IPS DF 4.7 (cell line): Measurements from ENCODE around the gene STK31.
"Not testable (repeated sequence)": the region's sequence is repeated elsewhere in the genome, so short reads cannot be mapped to it uniquely, and the experiment has no call there.

Source experiments
- DNase-seq: peaks from one replicate; pipeline ENCODE4 v3.0.0-alpha.2; 2013; ENCODE audit warnings: low spot score; ENCODE audit errors: extremely low read depth

STK31 gene

GRCh38 chr7:23802720-23803397, 92.8 kb downstream of the STK31 start:
- no peak for DNase-seq

- no peak for DNase-seq
These were observed 94.7 kb downstream of the STK31 start for GRCh38 chr7:23804707-23805106.

DNA sequence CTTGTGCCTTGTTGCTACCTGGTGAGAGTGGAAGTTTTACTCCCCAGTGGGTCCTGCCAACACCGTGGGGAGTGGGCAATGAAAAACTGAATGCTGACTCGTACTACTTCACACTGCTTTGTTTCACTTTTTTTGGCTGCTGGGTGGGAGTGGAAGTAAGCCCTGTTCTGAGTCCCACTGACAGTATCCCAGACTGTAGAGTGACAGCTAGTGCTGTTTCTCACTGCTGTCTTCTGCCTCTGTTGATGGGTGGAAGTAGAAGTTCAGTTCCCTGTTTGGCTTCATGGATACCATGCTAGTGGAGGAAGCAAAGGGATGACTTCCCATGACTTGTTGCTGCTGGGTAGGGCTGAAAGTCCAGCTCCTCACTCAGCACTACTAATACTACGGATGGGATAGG, 98.4 kb downstream of the STK31 start:
- DNase-seq, result no peak

GRCh38 chr7:23810099-23810498, 100.1 kb downstream of the STK31 start:
- no peak for DNase-seq

DNA sequence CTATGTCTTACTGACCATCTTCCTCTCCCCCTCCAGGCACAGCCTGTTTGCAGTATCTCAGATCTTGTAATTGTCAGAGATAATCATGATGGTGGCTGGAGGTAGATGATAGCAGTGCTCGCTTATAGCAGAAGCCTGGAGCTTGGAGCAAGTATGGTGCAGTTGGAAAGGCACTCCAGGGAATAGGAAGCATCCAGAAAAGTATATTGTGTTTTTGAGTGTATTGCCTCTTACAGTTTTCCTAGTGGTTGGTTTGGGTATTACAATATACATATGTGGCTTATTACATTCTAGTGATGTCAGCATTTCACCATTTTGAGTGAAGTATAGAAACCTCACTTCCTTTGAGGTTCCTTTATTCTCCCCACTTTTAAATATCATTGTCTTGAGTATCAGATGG, 101.5 kb downstream of the STK31 start:
- no peak for DNase-seq

GRCh38 chr7:23828125-23828524, 118.1 kb downstream of the STK31 start:
- DNase-seq, result not testable (repeated sequence)

DNA sequence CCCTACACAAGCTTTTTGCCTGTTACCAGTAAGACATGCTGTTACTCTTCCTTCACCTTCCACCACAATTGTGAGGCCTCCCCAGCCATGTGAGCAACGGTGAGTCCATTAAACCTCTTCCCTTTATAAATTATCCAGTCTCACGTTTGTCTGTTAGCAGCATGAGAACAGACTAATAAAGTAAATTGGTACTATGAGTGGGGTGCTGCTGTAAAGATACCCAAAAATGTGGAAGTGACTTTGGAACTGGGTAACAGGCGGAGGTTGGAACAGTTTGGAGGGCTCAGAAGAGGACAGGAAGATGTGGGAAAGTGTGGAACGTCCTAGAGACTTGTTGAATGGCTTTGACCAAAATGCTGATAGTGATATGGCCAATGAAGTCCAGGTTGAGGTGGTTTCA, 122.7 kb downstream of the STK31 start:
- DNase-seq, result not testable (repeated sequence)

GRCh38 chr7:23833405-23833804, 123.4 kb downstream of the STK31 start:
- DNase-seq, result no peak

- not testable (repeated sequence) for DNase-seq
These were observed 134.8 kb downstream of the STK31 start for GRCh38 chr7:23844837-23845236.

- no peak for DNase-seq
These were observed 142.1 kb downstream of the STK31 start for GRCh38 chr7:23852135-23852534.

DNA sequence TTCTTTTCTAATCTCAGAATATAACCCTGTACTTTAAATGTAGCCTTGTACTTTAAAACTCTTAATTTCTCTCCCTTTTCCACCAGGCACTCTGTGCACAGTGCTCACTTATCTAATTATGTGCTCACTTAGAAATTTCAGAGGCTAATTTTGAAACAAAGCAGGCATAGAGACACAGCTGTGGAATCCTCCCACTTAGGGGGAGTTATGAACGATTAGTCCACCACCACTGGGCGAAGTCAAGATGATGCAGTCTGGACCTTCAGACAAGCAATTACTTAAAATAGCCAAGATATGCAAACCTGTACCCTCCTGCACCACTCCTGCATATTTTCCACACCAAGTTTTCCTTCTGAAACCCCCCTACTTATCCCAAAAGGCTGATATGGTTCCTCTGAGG, 143.0 kb downstream of the STK31 start:
- no peak for DNase-seq

DNA sequence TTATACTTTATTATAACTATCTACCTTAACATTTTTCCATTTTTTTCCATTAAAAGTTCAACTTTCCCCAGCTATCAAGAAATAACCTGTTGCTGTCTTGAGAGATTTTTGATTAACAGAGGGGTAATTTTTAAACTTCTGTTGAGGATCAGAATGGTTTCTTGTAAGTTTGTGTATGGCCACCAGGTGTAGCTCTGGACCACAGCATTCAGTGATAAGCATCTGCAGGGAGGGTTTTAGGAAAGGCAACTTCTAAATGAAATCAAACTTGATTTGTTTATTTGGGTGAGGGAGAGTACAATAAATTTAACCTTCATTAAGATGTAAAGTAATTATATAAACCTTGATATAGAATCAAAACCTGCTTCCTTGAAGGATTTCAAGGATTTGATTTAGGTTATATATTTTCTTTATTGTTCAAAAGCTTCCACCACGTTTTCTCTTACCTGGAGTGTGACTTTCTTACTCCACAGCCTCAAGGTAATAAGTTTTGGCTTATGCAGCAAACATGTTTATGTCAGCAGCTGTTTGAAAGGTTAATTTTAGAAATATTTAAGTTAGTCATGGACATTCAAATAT, 153.3 kb downstream of the STK31 start:
- DNase-seq, result peak; percentile 19

DNA sequence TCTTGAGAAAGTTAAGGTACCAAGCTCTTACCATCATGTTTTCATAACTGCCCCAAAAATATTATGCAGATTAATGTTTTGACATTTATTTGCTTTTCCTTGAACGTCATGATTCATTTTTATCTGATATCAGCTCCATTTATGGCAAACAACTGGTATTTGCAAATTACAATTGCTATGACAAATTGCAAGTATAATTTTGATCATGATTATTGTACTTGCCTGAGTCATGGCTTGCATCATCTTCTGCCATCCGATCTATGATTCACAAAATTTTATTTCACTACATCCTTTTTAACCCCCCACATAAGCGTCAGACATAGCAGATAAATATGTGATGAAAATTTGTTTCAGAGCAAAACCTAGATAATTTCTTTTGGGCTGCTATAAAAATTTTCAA, 155.0 kb downstream of the STK31 start:
- DNase-seq, result no peak

- DNase-seq, result no peak
These were observed 163.3 kb downstream of the STK31 start for GRCh38 chr7:23873306-23873705.

GRCh38 chr7:23876526-23876925, 166.5 kb downstream of the STK31 start:
- DNase-seq, result not testable (repeated sequence)
